Measurements from ENCODE around the gene FER1L5. TPM values are rescaled to one million over a fixed set of nuclear protein-coding genes. Genes with fewer than 3 reads are reported as not detected.

FER1L5 gene
- total and polyA plus RNA-seq, 2 of the 8 experiments (the other 6 are each of a cell fraction or from before 2014, with no cell fraction given): 0.23 to 0.88 TPM

GRCh38 chr2:96623116-96623515 is 19.4 kb upstream of the FER1L5 start:
- H2BK12ac ChIP-seq (ENCODE audit: low read depth, low read length): no peak overlapping the region
- peaks cover 6 to 29% (median 14%) of the 10 kb centered on the region in 4 experiments; a peak in 7 of 8 replicates for H3K36me3 ChIP-seq (ENCODE audit: control insufficient read depth in 2 of 4, insufficient read depth in 4 of 4, low read length in 3 of 4)
- no peak overlapping the region for H4K5ac ChIP-seq (ENCODE audit: insufficient read length, low read depth, low read length)
- no peak overlapping the region for H4K91ac ChIP-seq (replicated peaks; ENCODE audit: insufficient read length, low read length)
- FAIRE-seq (no peak), DNase-seq (ENCODE audit: low read depth in 1 of 2, low spot score in 2 of 2) (no peak)
- H3K56ac ChIP-seq (replicated peaks; ENCODE audit: insufficient read length, low read depth, low read length): no peak overlapping the region
- H3K27me3 ChIP-seq (replicated peaks in 1 of 4; ENCODE audit: control insufficient read depth in 3 of 4, extremely low read depth in 1 of 4, insufficient read depth in 3 of 4, low read length in 3 of 4): no peaks in the 10 kb centered on the region
- H3K4me3 ChIP-seq (ENCODE audit: extremely low read depth in 1 of 4, insufficient read depth in 2 of 4, low read depth in 3 of 4, low read length in 4 of 4): no peak overlapping the region
- no peak overlapping the region for H3K9ac ChIP-seq (replicated peaks in 1 of 4; ENCODE audit: extremely low read depth in 1 of 4, low read depth in 3 of 4, low read length in 3 of 4)
- H3K4me1 ChIP-seq (replicated peaks in 1 of 4; ENCODE audit: control insufficient read depth in 3 of 4, insufficient read depth in 4 of 4, low read length in 3 of 4): no peaks in the 10 kb centered on the region
- H3K27ac ChIP-seq (ENCODE audit: low read depth, low read length): no peak overlapping the region
- no peaks in the 10 kb centered on the region for H3K9me3 ChIP-seq (ENCODE audit: insufficient read depth in 2 of 2, low read depth in 1 of 2, low read length in 1 of 2)
- ChIA-PET POLR2A (ENCODE audit: partially characterized antibody) (interaction anchor here (1.4 kb wide), 1 partner anchor 14 kb away, joined by 7 read pairs; no protein-coding TSS in a partner anchor), CTCF (ENCODE audit: partially characterized antibody) (interaction anchor here (1.1 to 1.4 kb wide), 2 partner anchors 16 to 18 kb away, joined by 3 to 4 read pairs; no protein-coding TSS in a partner anchor)
- H3K14ac ChIP-seq (ENCODE audit: insufficient read length): no peak overlapping the region
- H4K20me1 ChIP-seq (replicated peaks in 1 of 2; ENCODE audit: control insufficient read depth in 1 of 2, insufficient read depth in 2 of 2, low read length in 2 of 2): peaks cover 3 to 7% of the 10 kb centered on the region in 2 experiments
- H3K23ac ChIP-seq (ENCODE audit: insufficient read length): no peak overlapping the region
- no peak overlapping the region for H3K4me2 ChIP-seq (ENCODE audit: insufficient read depth in 1 of 2, low read depth in 2 of 2, low read length in 2 of 2)
- H2BK120ac ChIP-seq (replicated peaks; ENCODE audit: low read depth, low read length): no peak overlapping the region
- no peak overlapping the region for H2BK5ac ChIP-seq (ENCODE audit: low read depth, low read length)
- no peak overlapping the region for H2AK5ac ChIP-seq (ENCODE audit: low read depth, low read length)
- no peak overlapping the region for H2BK15ac ChIP-seq (ENCODE audit: low read length)
- no peak overlapping the region for H2BK20ac ChIP-seq (ENCODE audit: low read length)
- H3K23me2 ChIP-seq (ENCODE audit: low read depth, low read length): no peaks in the 10 kb centered on the region
- no peak overlapping the region for H3K18ac ChIP-seq (ENCODE audit: extremely low read depth, low read length)
- H3K79me1 ChIP-seq (ENCODE audit: low read depth, low read length): peaks cover 2% of the 10 kb centered on the region; the same call in 1 of the 2 replicates
- 89% methylated on average over 3 of the region's 3 CpGs; no CpG with 5 or more reads in 1 of the 2 experiments for WGBS, 2 experiments (ENCODE audit: extremely low coverage in 1 of 2, insufficient coverage in 1 of 2, insufficient read length in 1 of 2, insufficient replicate concordance in 2 of 2, low coverage in 1 of 2, low lambda C conversion rate in 2 of 2, missing lambda C conversion rate in 1 of 2)
- no peak overlapping the region for H4K8ac ChIP-seq (ENCODE audit: extremely low read depth, insufficient read depth, low read length)
- H3K79me2 ChIP-seq (ENCODE audit: control insufficient read depth in 1 of 2, insufficient read depth in 2 of 2, low read length in 2 of 2): no peaks in the 10 kb centered on the region
- no peak overlapping the region for H2AFZ ChIP-seq (ENCODE audit: low read length)
- no peak overlapping the region for H3K4ac ChIP-seq (replicated peaks; ENCODE audit: insufficient read length, low read depth, low read length)
- TF ChIP-seq TBP (IDR thresholded peaks at IDR 0.05; ENCODE audit: low read depth, low read length): no peak
- TF ChIP-seq BACH1 (IDR thresholded peaks at IDR 0.05; ENCODE audit: low read length): no peak
- no peak for TF ChIP-seq GABPA (IDR thresholded peaks at IDR 0.05; ENCODE audit: borderline replicate concordance, insufficient read depth, low read length)
- no peak for TF ChIP-seq RXRA (IDR thresholded peaks at IDR 0.05; ENCODE audit: insufficient read depth, low read depth, low read length)
- TF ChIP-seq CREB1 (IDR thresholded peaks at IDR 0.05): no peak
- no peak for TF ChIP-seq MAFK (IDR thresholded peaks at IDR 0.05; ENCODE audit: low read depth, low read length)
- no peak for TF ChIP-seq E2F6 (IDR thresholded peaks at IDR 0.05)
- TF ChIP-seq ZNF274 (IDR thresholded peaks at IDR 0.05; ENCODE audit: borderline replicate concordance, extremely low read depth, low read length): no peak
- TF ChIP-seq TCF12 (IDR thresholded peaks at IDR 0.05; ENCODE audit: low read depth, low read length): no peak
- TF ChIP-seq SIRT6 (IDR thresholded peaks at IDR 0.05; ENCODE audit: low read length): no peak
- no peak for TF ChIP-seq POLR2A (IDR thresholded peaks at IDR 0.05; ENCODE audit: control extremely low read depth in 1 of 2, low read depth in 2 of 2, low read length in 2 of 2)
- TF ChIP-seq CTCF (IDR thresholded peaks at IDR 0.05; ENCODE audit: control extremely low read depth in 1 of 3, insufficient read depth in 1 of 3, low read depth in 1 of 3, low read length in 3 of 3): no peak
